CD4-positive, alpha-beta T cell treated with Interleukin-17A for 1 hour (primary cell): ENCODE measurements around the gene NUDT14.

Experiments
- DNase-seq: peaks from one replicate; pipeline ENCODE4 v3.0.0-alpha.2; 2020

NUDT14 gene

GRCh38 chr14:105155681-105156413, 25.3 kb downstream of the NUDT14 start:
- DNase-seq, result no peak

DNA sequence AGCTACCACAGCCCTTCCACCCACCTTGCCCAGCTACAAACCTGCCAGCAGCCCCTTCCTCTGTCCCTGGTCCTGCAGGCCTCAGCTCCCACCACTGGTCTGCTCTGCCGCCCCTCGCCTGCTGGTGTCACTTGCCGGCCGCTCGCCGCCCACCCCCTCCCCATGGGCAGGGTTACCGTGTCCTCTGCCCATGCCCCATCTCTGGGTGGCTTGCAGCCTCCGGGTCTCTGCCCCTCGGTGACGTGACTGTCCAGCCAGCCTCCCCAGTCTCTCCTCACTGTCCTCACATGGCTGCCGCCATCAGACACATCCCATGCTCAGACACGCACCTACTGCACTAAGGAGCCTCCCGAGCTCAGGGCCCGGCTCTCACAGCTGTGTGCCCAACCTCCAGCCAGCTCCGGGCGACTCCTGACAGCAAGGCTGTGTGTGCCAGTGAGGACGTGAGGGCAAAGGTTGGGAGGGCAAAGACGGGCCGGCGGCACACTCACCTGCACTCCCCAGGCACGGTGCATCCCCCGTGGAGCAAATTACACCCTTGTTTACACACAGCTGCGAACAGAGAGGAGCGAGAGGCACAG, 26.0 kb downstream of the NUDT14 start:
- no peak for DNase-seq

DNA sequence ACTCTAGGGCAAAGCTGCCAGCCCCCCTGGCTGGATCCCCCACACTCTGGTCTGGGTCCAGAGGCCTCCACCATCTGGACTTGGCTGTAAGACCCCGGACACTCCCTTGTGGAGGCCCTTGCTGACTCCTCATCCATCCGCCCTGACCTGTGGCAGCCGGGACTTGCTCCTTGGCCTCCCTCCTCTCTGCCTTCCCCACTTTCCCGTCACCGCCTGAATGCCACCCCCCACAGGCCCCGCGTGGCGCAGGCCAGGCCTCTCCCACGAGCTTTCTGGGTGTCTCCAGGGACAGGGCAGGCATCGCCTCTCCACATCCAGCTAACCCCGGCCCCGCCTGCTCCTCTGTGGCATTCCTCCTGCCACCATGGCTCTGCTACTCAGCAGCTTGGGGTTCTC, 26.6 kb downstream of the NUDT14 start:
- no peak for DNase-seq

DNA sequence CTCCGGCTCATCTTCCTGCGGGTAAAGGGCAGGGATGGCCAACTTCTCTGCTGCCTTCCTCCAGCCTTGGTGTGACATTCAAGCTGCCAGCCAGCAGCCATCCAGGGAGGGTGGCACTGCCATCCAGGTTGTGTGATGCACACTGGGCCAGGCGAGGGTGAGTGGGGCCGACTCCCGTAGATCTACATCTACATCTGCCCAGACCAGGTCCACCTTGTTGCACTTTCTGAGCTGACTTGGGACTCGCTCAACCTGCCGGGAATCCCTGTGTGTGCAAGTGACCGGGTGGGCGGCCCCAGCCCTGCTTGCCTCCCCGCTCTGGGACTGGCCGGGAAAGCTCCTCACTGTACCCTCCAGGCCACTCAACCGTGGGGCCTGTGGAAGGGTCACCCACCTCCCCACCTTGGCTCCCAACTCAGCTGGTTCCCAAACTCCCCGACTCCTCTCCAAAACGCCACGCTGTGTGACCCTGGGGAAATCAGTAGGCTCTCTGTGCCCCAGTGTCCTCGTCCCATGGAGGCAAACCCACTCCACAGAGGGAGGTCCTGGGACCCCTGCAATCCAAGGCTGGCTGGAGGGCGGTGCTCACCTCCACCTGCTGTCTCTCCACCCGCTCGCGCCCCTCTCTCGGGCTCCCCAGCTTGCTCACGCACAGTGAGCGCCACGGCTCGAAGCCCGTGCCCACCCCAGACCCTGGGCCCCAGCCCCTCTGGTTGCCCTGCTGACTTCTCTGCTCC, 27.2 kb downstream of the NUDT14 start:
- DNase-seq, result no peak

DNA sequence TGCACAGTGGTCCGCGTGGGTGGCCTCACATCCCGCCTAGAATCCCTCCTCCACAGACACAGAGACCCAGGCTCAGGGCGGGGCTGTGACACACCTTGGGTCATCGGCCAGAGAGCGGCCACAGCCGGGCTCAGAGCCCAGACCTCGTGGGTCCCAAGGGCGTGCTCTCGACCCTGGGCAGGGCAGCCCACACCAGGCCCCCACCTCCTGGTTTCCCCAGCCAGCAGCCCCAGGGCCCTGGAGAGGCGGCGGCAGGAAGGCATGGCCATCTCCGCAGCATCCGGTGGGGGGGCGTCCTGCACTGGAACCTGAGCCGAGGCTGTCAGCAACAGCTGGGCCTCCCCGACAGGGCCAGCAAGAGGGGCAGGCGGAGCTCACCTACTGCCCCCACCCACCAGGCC, 27.8 kb downstream of the NUDT14 start:
- no peak for DNase-seq

DNA sequence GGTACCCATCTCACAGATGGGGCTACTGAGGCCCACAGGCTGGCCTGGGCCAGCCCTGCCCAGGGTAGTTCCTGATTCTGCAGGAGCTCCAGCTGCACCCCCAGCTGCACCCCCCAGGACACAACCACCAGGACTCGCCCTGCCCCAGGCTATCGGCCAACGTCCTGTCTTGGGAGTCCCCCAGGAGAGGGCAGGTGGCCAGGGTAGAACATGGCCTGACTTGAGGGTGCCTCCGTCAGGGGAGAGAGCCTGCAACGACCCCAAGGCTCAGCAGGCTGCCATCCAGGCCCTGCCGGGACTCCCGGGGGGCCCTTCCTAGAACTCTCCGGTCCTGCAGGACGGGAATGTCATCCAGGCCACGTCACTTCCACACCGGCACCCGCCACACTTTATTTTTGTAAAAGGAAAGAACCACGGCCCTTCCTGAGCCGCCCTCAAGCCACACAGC, 28.3 kb downstream of the NUDT14 start:
- no peak for DNase-seq

GRCh38 chr14:105151838-105152793, 29.0 kb downstream of the NUDT14 start:
- DNase-seq, result no peak

GRCh38 chr14:105151084-105151837, 29.9 kb downstream of the NUDT14 start:
- no peak for DNase-seq

GRCh38 chr14:105150368-105151083, 30.6 kb downstream of the NUDT14 start:
- no peak for DNase-seq

- DNase-seq, result no peak
Observed at GRCh38 chr14:105150026-105150367, 31.1 kb downstream of the NUDT14 start.

DNA sequence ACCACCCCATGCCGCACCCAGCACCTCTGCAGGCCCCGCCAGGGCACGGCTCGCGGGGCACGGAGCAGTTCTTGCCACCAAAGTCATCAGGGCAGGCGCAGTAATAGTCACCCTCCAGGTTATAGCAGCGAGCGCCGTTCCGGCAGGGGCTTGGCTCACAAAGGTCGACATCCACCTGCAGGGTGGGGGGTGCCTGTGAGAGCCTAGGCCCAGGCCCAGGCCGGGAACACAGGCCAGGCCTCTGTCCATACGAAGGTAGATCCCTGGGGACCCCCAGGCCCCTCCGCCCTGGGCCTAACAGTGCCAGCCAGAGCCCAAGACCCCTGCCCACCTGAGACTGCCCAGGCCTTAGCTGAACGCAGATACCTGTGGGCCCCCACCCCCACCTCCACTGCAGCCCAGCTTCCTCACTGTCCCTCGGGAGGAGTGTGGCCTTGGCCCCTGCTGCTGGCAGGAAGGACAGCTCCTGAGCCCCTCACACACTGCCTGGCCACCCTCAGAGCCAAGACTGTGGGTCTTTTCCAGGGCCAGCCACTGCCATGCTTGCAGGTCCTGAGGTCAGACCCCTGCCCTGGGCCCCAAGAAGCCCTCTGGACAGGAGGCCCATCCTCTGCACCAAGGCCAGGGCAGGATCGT, 31.8 kb downstream of the NUDT14 start:
- DNase-seq, result no peak

- no peak for DNase-seq
Observed at GRCh38 chr14:105148604-105149145, 32.4 kb downstream of the NUDT14 start.

DNA sequence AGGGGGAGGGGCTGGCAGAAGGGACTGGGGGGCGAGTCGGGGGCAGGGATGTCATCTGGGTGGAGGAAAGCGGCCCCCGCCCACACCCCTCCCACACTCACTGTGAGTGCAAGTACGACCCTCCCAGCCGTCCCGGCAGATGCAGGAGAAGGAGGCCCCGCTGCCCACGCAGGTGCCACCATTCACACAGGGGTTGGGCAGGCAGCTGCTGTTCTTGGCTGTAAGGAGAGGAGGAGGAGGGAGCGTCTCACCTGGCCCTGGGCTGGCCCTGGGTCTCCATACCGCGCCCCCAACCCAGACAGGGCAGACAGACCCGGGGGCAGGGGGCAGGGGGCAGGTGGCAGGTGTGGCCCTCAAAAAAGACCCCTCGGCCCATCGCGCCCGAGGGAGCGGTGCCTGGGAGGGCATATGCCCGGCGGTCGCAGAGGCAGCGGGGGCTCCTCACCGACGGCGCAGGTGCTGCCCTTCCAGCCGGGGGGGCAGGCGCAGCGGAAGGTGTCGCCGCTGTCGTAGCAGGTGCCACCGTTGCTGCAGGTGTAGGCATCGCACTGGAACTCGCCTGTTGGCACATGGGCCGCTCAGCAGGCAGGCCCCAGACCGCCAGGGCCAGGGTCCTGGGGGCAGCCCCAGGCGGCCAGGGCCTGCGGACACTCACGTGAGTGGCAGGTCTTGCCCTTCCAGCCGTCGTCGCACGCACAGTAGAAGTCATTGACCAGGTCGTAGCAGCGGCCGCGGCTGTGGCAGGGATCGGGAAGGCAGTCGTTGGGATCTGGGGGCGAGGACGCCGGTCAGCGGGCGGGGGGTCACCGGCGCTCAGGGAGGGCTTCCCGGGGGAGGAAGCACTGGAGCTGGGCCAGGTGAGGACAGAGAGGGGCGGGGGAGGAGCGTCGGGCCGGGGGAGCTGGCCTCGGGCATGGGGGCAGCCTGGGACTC, 33.2 kb downstream of the NUDT14 start:
- no peak for DNase-seq

DNA sequence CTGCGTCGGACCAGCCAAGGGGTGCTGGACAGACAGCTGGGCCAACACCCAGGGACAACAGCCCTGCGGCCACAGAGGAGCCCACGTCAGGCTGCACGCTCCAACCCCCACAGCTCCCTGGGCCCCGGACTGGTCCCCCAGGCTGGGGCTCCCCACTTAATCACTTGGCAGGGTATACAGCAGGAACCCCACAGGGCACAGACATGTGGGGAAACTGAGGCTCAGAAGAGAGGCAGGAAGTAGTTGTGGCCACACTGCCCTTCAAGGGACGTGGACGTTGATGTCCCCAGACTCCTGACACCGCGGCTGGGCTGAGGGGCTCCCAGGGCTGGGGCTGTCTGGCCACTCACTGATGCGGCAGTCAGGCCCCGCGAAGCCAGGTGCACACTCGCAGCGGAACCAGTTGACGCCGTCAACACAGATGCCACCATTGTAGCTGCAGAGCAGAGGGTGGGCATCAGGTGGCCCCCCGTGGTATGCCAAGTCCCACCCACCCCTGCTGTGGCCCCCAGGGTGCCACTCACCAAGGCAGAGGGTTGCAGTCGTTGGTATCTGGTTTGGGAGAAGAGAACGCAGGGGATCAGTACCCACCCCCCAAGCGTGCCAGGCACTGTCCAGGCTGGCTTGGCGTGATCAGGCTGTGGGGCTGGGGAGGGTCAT, 34.0 kb downstream of the NUDT14 start:
- no peak for DNase-seq

GRCh38 chr14:105146181-105146975, 34.7 kb downstream of the NUDT14 start:
- DNase-seq, result no peak

- DNase-seq, result no peak
Observed at GRCh38 chr14:105145381-105146180, 35.5 kb downstream of the NUDT14 start.

DNA sequence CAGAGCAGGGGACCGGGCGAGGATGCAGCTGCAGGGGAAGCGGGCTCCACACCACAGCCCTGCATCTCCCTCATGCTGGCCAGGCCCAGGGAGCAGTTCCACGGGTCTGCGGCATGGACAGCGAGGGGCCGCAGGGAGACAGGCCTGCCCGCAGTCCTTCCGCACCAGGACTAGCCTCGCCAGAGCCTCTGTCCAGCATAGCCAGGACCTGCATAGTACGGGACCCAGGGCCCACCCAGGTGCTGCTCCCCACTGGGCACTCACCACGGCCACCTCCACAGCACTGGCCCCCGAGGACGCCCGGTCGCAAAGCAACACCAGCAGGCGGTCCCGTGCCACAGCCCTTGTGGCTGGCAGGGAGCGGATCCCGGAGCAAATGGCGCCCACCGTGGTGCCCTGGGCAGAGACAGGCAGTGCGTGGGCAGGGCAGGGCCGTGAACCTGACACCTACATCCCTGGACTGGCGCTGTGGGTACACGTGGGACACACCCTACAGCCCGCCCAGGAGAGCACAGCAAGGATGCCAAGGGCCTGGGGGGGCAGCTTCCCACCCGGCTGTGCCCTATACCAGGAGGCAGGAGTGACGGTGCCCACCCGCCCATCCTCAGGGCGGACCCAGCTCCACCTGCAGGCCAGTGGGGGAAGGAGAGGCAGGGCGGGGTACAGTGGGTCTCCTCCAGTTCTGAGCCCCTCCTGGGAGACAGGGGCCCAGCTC, 36.3 kb downstream of the NUDT14 start:
- DNase-seq, result no peak
